ENCODE measurements around the gene CATSPERD. TPM values are rescaled to one million over a fixed set of nuclear protein-coding genes. Genes with fewer than 3 reads are reported as not detected.
"Not testable (repeated sequence)": the region's sequence is repeated elsewhere in the genome, so short reads cannot be mapped to it uniquely, and the experiment has no call there.

CATSPERD gene
- total RNA-seq, 3 donors from 2014 or later = not detected

GRCh38 chr19:5681391-5682106 lies 38.9 kb upstream of the CATSPERD start:
- Mint-ChIP-seq H3K4me1 (ENCODE audit: low read depth) (peaks cover 27% of the 10 kb centered on the region), H3K4me3 (peak overlapping the region; percentile 77), H3K27me3 (ENCODE audit: low read depth) (no peaks in the 10 kb centered on the region), H3K9me3 (no peaks in the 10 kb centered on the region), H3K36me3 (ENCODE audit: insufficient read depth) (peaks cover 4% of the 10 kb centered on the region)
- ATAC-seq (no peak), DNase-seq (no peak)

GRCh38 chr19:5682107-5682482 lies 38.3 kb upstream of the CATSPERD start:
- Mint-ChIP-seq H3K36me3 (ENCODE audit: insufficient read depth) (peaks cover 4% of the 10 kb centered on the region), H3K4me3 (peak overlapping the region; percentile 77), H3K9me3 (no peaks in the 10 kb centered on the region), H3K27me3 (ENCODE audit: low read depth) (no peaks in the 10 kb centered on the region), H3K4me1 (ENCODE audit: low read depth) (peaks cover 27% of the 10 kb centered on the region)
- DNase-seq = no peak
- no peak for ATAC-seq

GRCh38 chr19:5683177-5683886 lies 37.1 kb upstream of the CATSPERD start:
- H3K4me1 Mint-ChIP-seq (ENCODE audit: low read depth) = peaks cover 30% of the 10 kb centered on the region
- peaks cover 4% of the 10 kb centered on the region for H3K36me3 Mint-ChIP-seq (ENCODE audit: insufficient read depth)
- ATAC-seq = no peak
- no peaks in the 10 kb centered on the region for H3K9me3 Mint-ChIP-seq
- H3K27me3 Mint-ChIP-seq (ENCODE audit: low read depth) = no peaks in the 10 kb centered on the region
- H3K4me3 Mint-ChIP-seq = no peak overlapping the region
- no peak for DNase-seq

GRCh38 chr19:5684694-5685430 lies 35.6 kb upstream of the CATSPERD start:
- ATAC-seq (no peak), DNase-seq (no peak)
- Mint-ChIP-seq H3K36me3 (ENCODE audit: insufficient read depth) (no peaks in the 10 kb centered on the region), H3K9me3 (no peaks in the 10 kb centered on the region), H3K4me3 (no peak overlapping the region), H3K27me3 (ENCODE audit: low read depth) (no peaks in the 10 kb centered on the region), H3K4me1 (ENCODE audit: low read depth) (peaks cover 27% of the 10 kb centered on the region)

GRCh38 chr19:5686326-5686646 lies 34.2 kb upstream of the CATSPERD start:
- no peaks in the 10 kb centered on the region for H3K27me3 Mint-ChIP-seq (ENCODE audit: low read depth)
- H3K4me1 Mint-ChIP-seq (ENCODE audit: low read depth) = peaks cover 25% of the 10 kb centered on the region
- peak overlapping the region; percentile 76 for H3K4me3 Mint-ChIP-seq
- peaks cover 9% of the 10 kb centered on the region for H3K36me3 Mint-ChIP-seq (ENCODE audit: insufficient read depth)
- ATAC-seq (no peak), DNase-seq (no peak)
- H3K9me3 Mint-ChIP-seq = no peaks in the 10 kb centered on the region

GRCh38 chr19:5686647-5687359 lies 33.6 kb upstream of the CATSPERD start:
- Mint-ChIP-seq H3K4me1 (ENCODE audit: low read depth) (peaks cover 19% of the 10 kb centered on the region), H3K36me3 (ENCODE audit: insufficient read depth) (peaks cover 9% of the 10 kb centered on the region), H3K9me3 (no peaks in the 10 kb centered on the region), H3K27me3 (ENCODE audit: low read depth) (no peaks in the 10 kb centered on the region), H3K4me3 (peak overlapping the region; percentile 76)
- ATAC-seq (peak; percentile 66), DNase-seq (peak; percentile 97)

- Mint-ChIP-seq H3K4me3 (peak overlapping the region; percentile 76), H3K4me1 (ENCODE audit: low read depth) (peaks cover 19% of the 10 kb centered on the region), H3K27me3 (ENCODE audit: low read depth) (no peaks in the 10 kb centered on the region), H3K36me3 (ENCODE audit: insufficient read depth) (peaks cover 16% of the 10 kb centered on the region), H3K9me3 (no peaks in the 10 kb centered on the region)
- DNase-seq (no peak), ATAC-seq (no peak)
Observed at GRCh38 chr19:5687360-5688198, 32.9 kb upstream of the CATSPERD start.

- H3K9me3 Mint-ChIP-seq; H3K4me3 Mint-ChIP-seq; DNase-seq; ATAC-seq; H3K27me3 Mint-ChIP-seq (ENCODE audit: low read depth): not testable (repeated sequence)
- peaks cover 17% of the 10 kb centered on the region for H3K4me1 Mint-ChIP-seq (ENCODE audit: low read depth)
- peaks cover 20% of the 10 kb centered on the region for H3K36me3 Mint-ChIP-seq (ENCODE audit: insufficient read depth)
Observed at GRCh38 chr19:5688262-5688881, 32.1 kb upstream of the CATSPERD start.

- peak; percentile 99 for DNase-seq
- H3K9me3 Mint-ChIP-seq = no peaks in the 10 kb centered on the region
- H3K27me3 Mint-ChIP-seq (ENCODE audit: low read depth) = no peaks in the 10 kb centered on the region
- H3K4me1 Mint-ChIP-seq (ENCODE audit: low read depth) = peaks cover 17% of the 10 kb centered on the region
- H3K36me3 Mint-ChIP-seq (ENCODE audit: insufficient read depth) = peaks cover 20% of the 10 kb centered on the region
- H3K4me3 Mint-ChIP-seq = peak within 1 kb of the TSS; percentile 99
- ATAC-seq = peak; percentile 50 to 54
Observed at GRCh38 chr19:5690125-5690954, 30.1 kb upstream of the CATSPERD start, which contains the start of gene RPL36. TSS of gene RPL36 (plus strand) at chr19:5690295. CDS start at chr19:5690508, 213 bp downstream.

GRCh38 chr19:5690955-5691821 lies 29.2 kb upstream of the CATSPERD start:
- Mint-ChIP-seq H3K4me1 (ENCODE audit: low read depth) (peaks cover 17% of the 10 kb centered on the region), H3K4me3 (peak overlapping the region; percentile 99), H3K27me3 (ENCODE audit: low read depth) (no peaks in the 10 kb centered on the region), H3K9me3 (no peaks in the 10 kb centered on the region), H3K36me3 (ENCODE audit: insufficient read depth) (peaks cover 20% of the 10 kb centered on the region)
- ATAC-seq (no peak), DNase-seq (peak; percentile 54)

- Mint-ChIP-seq H3K4me3 (peak overlapping the region; percentile 99), H3K4me1 (ENCODE audit: low read depth) (peaks cover 14% of the 10 kb centered on the region), H3K36me3 (ENCODE audit: insufficient read depth) (peaks cover 22% of the 10 kb centered on the region), H3K27me3 (ENCODE audit: low read depth) (no peaks in the 10 kb centered on the region), H3K9me3 (no peaks in the 10 kb centered on the region)
- no peak for DNase-seq
- peak in 1 of 2 donors; percentile 1 for ATAC-seq
Observed at GRCh38 chr19:5691822-5692722, 28.4 kb upstream of the CATSPERD start.

All from activated T-cell treated with anti-CD3 and anti-CD28 coated beads, Interleukin-2, amount 50 U/mL, for 4 hours (primary cell).